MV-4-11 (cell line): Measurements from ENCODE around the gene EPHB2.

Experiments
- DNase-seq: peaks from one replicate; lab custom pipeline; 2025; lab: John Stamatoyannopoulos, UW

The EPHB2 gene

DNA sequence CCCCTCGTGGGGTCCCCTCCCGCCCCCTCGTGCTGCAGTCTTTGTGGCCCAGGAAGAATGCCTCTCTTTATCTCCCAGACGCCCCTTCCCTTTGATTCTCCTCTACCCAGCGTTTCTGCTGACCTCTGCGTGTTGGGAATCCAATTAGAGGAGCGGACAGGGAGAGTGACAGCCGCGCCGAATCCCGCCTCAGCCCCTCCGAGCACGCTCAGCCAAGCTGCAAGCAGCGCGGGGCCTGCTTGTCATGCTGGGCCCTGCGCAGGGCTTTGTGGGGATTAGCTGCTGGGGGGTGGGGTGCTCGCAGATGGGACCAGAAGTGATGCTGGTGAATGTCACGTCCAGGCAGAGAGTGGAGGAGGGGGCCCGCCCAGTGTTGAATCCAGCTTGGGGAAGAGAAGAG lies 91.1 kb downstream of the EPHB2 start:
- DNase-seq = no peak

DNA sequence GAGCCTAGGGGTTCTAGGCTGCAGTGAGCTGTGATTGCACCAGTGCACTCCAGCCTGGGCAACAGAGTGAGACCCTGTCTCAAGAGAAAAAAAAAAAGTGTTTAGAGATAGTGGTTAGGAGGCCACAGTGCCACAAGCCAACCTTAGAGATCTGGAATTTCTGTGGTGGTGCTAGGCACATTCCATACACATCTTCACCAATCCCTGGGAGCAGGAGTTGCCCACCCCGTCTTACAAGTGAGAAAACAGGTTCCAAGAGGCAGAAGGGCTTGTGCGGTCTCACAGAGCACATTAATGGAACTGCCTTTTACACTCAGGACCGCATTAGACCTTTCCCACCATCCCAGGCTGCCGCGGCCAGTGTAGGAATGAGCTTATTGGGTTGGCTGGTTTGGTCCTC lies 93.2 kb downstream of the EPHB2 start:
- no peak for DNase-seq

DNA sequence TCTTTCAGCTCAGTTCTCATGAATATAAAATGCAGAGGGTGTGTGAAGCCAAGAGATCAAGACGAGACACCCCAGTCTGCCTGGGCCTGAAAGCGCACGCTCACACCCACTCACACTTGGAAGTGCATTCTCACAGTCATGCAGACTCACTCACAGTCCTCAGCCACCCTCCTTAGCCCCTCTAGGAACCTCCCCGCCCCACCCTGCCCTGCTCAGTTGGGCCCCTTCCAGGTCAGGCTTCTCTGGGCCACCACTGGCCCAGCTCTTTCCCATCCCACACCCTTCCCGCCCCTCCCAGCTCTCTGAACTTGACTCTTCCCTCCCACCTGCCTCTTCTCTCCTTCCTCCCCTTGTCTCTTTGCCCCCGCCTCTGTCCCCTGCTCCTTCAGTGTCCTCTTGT lies 93.8 kb downstream of the EPHB2 start:
- DNase-seq = no peak

DNA sequence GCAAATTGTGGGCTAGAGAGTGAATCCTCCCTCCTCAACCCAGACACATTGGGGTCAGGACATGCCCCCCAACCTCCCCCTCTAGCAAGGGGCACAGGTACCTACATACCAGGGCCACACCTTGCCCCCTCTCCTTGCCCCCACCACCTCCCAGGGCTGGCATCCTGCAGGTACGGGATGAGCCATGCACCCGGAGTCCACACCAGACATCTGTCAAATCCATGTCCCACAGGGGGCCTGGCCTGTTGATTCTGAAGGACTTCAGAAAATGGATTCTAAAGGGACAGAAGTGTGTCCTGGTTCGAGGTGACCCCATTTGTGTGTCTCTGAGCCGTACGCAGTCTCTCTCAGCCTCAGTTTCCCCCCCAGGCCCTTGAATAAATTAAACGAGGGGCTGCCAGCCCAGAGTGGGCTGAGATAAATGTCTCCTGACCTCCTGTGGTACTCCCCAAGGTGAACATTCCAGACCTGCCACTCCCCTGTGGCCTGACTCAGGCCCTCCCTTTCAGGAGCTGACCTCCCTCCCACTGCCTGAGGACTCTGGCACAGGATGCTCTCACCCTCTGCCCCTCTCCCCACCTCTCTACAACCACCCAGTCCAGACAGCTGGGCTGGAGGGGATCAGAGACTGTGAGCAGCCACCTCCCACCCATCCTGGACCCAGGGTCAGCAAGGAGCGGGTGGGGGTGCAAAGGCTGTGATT lies 94.5 kb downstream of the EPHB2 start:
- no peak for DNase-seq

DNA sequence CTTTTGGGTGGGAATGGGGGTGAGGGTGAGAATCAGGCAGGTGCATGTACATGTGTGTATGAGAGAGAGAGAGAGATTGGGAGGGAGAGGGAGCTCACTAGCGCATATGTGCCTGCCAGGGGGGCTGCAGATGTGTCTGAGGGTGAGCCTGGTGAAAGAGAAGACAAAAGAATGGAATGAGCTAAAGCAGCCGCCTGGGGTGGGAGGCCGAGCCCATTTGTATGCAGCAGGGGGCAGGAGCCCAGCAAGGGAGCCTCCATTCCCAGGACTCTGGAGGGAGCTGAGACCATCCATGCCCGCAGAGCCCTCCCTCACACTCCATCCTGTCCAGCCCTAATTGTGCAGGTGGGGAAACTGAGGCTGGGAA lies 95.0 kb downstream of the EPHB2 start:
- DNase-seq = no peak

DNA sequence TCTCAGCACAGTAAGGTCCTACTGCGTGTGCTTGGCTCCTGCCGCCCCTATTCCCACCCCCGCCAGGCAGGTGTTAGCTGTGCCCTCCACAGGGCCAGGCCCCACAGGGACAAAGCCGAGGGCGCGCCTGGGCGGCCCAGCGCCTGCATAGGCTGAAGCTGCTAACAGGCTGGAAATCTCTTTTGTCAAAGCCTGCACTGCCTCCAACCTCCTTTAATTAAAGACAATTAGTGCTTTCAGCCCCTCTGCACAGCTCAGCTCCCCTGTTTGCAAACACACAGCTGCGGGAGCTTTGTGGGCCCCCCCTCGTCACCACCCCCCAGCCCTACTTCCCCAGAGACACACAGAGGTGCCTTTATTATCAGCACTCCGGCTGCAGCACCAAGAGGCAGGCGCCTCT lies 95.9 kb downstream of the EPHB2 start:
- no peak for DNase-seq

DNA sequence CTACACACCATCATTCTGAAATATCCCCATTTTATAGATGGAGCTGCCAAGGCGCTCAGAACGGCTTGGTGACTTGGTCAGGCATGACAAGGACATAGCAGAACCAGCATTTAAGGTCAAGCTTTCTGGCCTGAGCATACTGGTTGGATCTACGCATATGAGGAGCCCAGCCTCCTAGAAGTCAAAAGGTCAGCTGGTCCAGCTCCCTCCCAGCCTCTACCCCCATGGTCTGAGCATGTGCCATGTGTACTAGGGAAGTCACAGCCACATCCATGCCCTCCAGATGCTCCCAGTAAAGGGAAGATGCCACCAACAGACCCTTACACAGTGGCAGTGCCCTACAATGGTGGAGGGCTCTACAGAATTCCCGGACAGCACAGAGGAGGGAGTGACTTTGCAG lies 96.7 kb downstream of the EPHB2 start:
- DNase-seq = no peak

DNA sequence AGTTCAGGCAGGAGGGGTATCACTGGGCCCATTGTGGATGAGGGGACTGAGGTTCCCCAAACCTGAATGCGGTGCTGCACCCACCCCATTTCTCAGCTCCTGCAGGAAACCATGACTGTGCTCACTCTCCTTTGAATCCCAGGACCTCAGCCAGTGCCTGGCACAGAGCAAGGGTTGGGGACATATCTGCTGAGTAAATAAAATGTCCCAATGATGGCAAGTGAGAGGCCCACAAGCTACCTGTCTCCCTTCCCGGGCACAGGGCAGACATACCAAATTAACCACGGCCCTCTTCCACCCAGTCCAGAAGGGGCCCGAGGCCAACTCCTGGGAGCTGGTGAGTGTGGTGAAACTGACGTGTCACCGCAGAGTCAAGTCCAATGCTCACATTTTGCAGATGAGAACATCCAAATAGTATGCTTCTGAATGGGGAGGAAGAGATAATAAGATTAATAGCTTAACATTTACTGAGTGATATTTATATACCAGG lies 97.6 kb downstream of the EPHB2 start:
- no peak for DNase-seq

DNA sequence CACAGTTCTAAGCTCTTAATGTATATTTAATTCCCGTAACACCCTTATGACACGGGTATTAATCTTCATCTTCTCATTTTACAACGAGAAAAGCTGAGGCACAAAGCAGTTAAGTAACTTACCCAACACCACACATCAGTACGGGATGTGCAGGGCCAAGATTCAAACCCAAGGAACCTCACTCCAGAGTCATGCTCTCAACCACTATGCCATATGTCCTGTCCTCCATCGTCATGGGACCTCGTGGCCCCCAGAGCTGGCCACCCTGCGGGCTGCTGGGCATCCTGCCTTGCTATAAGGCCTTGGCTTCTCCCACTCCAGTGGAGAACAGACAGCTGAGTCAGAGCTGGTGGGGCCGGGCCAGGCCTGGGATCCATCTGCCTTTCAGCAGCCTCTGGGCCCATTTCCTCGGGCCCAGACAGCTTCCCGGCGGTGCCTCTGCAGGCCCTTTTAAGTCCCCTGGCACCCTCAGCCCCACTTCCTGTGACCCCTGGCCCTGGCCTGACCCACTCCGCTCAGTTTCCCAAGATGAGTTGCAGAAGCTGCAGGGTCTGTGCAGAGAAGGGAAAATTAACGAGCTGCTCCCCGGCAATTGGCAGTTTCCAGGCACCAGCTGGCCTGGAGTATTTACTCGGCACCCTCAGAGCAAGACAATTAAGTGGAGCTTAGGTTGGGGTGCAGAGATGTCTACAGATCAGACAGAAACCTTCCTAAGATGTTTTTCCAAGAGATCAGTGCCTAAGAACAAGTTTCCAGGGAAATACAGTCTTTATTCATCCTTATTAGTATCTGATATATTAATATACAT lies 98.2 kb downstream of the EPHB2 start:
- no peak for DNase-seq

DNA sequence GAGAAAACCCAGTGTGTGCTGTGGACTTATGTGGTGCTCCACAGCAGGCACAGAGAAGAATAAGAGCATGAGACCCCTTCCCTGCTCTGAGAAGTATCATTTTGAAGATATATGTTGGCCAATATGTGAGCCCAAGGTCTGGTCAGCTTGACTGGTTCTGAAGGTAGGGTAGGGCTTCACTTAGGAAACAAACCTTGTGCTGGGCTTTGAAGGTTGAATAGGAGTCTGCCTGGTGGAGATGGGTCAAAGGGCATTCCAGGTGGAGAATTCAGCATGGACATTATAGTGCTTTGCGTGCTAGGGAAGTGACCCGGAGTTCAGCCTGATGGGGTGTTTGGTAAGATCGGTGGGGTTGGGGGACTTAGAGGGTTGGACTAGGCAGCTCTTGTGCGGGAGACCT lies 99.1 kb downstream of the EPHB2 start:
- DNase-seq = no peak

DNA sequence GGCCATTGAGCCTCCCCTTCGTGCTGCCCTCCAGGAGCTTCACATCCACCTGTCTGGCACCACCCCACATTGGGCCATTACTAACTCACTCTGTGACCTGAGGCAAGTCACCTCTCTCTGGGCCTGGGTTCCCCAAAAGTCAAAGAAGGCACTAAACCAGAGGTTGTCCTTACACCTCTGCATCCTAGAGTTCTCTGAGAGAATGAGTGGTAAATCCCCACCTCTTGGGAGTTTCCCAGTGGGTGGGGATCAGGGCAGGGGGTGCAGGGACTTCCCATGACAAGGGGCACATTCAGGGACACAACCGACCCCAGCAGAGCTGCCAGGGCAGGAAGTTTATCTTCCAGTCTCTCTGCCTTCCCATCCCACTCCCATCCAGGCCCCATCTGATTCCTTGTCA lies 99.7 kb downstream of the EPHB2 start:
- no peak for DNase-seq

DNA sequence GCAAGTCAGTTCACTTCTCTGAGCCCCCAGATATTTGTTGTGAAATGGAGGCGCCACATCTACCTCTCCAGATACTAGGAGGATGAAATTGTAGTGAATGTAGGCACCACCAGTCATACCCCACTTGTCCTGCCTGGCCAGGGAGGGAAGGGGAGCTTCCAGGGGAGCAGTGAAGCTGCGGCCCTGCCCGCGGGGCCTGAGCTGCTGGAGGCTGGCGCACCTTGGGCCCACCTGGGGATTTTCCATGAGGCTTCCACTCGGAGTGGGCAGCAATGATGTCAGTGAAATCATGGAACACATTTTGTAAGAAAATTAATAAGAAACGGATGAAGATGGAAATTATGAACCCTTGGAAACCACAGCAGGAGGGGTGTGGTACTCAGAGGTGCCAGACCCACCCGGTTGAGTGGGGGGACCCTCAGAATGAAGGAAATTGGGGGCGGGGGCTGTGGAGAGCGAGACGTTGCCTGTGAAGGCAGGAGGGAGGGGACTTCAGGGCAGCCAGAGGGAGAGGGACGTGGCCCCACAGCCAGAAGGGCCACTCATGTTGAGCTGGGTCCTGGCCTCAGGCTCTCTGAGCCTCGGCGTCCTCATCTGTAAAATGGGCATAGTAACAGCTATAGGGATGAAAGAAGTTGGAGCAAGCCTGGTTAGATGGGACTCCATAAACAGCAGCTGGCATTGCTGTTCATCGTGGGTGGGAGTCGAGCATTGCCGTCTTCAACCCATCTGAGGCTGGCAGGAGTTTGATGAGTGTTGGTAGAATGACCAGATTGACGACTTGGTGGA lies 101.6 kb downstream of the EPHB2 start:
- no peak for DNase-seq

DNA sequence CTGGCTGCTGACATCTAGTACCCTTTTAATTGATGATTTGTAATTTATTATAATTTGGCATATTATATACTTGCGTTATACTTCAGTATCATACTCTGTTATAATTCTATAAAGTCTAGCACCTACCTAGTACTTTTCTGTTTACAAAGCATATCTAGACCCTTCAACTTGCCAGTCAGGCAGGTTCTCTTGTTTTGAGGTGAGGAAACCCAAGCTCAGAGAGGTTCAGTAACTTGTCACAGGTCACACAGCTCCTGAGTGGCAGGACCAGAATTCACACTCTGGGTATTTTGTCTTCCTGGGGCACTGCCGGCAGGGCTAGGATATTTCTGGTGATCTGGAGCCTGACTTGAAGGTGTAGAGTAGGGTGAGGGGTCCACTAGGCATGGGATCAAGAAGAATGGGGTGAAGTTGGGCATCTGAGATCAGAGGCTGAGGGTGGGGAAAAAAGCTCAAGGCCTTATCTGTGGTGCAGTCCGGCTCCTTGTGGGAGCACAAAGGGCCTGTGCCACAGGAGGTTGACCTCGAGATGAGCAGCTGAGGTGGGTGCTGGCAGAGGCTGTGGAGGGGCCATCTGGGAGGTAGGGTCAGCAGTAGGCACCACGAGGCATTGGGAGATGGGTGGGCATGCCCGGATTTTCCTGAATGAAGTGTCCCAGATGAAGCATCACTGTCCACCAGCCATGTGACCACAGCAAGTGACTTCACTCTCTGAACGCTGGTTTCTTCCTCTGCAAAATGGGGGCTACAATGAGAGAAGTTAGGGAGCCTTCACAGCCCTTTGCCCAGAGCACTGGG lies 102.6 kb downstream of the EPHB2 start:
- no peak for DNase-seq

DNA sequence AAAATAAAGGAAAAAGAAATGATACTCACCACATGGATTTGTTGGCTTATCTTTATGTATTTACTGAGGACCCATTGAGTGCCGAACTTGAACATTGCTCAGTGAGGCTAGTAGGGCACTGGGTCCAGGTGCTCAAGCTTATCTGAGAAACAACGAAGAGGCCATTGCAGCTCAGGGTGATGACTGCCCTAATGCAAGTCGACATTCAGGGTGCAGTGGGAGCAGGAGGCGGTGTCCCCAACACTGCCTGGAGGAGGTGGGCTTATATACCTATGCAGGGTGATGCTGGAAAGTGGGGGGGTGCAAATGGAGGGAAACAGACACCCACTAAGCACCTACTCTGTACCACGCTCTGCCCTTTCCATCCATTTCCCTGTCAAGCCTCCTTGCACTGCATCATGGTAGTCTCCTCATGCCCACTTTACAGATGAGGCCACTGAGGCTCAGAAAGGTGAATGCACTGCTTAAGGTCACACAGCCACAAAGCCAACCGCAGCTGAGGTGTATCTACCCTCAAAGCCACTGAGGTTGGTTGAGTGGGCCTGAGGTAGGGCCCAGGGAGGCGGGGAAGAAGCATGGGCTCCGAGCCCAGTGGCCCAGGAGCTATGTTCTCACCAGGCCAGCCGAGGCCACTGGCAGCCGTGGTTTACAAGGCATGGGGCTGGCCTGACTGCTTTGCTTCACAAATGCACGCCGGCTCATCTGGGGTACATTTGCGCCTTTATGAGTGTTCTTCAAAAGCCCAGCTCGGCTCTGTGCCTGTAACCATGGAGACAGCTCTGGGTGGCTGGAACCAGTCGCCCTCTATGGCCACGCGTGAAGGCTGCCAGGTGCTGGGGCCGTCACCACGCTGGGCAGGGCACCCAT lies 103.8 kb downstream of the EPHB2 start:
- DNase-seq = no peak

DNA sequence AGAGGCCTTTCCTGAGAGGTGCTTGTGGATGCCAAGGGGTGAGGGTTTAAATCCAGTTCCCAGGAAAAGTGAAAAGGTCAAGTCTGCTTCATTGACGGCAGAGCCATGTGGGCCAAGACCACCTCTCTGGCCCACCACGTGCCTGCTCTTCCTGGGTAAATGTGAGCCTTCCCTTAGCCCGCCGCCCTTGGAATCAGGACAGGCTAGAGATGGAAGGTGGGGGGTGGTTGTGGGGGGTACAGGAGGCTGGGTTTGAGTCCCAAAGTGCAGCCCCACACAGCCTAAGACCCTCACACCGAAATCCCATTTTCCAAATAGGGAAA lies 104.4 kb downstream of the EPHB2 start:
- DNase-seq = no peak

DNA sequence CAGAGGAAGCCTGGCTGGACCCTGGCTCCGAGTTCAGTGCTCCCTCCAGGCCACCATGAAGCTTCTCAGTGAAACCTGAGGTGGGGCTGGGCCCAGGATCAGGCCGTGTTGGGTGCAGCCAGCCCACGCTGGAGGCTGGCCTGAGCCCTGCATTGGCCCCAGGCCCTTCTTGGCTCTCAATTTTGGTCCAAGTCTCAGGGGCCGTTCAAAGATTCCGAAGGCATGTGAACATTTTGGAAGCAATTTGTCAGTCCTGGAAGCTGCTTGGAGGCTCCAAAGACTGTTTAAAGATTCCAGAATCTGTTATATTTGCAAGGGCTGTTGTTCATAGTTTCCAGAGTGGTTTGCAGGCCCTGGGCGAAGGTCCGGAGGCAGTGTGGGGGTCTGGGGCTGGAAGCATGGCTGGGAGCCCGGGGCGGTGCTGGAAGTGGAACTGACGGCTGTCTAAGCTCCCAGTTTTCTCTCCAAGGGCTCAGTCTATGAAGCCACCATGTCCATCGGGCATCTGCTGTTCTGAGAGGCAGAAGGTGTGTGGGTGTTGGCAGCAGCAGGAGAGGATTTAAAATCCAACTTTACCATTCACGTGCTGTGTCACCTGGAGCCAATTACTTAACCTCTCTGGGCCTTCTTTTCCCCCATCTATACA lies 104.9 kb downstream of the EPHB2 start:
- no peak for DNase-seq

DNA sequence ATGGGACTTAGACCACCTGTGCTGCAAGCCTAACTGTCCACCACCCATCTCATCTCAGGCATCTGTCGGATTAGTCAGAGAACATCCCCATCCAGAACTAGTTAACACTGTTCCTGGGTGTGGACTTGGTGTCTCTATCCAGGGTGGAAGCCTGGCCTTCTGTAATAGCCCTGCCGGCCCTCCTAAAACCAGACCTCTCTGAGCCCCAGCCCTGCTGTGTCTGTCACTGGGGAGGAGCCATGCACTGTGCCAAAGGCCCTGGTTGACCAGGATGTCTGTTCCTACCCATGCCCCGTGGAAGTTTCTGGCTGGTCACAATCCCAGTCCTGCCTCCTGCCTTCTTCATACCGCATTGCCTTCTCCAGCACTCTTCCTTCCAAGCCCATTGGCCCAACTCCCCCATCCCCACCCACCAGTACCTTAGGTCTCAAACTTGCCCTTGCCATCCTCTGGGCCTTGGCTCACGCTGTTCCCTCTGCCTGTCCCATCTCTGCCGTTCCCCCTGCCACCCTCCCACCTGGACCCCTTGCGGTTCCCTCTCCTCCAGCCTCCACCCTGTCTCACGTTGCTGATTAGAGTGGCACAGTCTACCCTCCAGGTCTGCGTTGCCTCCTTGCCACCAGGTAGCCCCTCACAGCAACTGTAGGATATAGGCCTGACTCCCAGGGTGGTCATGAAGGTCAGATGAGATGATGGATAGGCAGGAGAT lies 105.6 kb downstream of the EPHB2 start:
- no peak for DNase-seq

DNA sequence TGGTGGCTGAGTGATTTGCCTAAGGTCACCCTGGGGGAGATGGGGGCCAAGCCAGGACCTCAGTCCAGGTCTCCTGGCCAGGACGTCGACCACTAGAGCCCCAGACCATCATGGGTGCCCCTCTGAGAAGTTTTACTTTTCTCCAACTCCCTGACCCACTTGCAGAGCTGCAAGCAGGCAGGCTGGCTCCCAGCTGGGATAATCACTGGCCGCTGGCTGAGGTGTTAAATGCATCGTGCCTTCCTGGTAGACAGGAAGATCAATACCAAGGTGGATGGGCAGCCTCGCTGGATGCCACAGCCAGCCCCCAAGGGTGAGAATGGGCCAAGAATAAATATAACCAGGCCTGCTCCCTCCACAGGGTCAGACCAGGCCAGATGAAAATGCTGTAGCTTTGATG lies 106.2 kb downstream of the EPHB2 start:
- DNase-seq = no peak

DNA sequence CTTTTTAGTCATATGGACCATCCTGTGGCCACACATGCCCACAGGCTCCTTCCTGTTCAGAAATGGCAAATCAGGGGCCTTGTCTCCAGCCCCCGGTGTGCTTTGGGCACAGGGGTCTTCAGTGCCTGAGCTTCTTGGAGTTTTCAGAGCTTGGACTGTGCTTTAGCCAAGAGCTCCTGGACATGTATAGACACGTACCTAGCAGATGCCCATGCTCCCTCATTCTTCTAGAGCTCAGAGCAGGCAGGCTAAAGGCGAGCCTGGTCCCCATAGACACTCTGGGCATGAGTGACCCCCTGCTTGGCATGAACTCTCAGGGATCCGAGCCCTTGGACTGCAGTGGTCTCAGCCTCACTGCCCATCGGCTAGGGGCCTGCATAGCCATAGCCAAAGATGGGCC lies 106.8 kb downstream of the EPHB2 start:
- no peak for DNase-seq
